ENCODE measurements around the gene SLC27A5. TPM values are rescaled to one million over a fixed set of nuclear protein-coding genes. Genes with fewer than 3 reads are reported as not detected.

Gene SLC27A5
- total RNA-seq, 1 experiment from 2014 or later = 17.1 TPM

DNA sequence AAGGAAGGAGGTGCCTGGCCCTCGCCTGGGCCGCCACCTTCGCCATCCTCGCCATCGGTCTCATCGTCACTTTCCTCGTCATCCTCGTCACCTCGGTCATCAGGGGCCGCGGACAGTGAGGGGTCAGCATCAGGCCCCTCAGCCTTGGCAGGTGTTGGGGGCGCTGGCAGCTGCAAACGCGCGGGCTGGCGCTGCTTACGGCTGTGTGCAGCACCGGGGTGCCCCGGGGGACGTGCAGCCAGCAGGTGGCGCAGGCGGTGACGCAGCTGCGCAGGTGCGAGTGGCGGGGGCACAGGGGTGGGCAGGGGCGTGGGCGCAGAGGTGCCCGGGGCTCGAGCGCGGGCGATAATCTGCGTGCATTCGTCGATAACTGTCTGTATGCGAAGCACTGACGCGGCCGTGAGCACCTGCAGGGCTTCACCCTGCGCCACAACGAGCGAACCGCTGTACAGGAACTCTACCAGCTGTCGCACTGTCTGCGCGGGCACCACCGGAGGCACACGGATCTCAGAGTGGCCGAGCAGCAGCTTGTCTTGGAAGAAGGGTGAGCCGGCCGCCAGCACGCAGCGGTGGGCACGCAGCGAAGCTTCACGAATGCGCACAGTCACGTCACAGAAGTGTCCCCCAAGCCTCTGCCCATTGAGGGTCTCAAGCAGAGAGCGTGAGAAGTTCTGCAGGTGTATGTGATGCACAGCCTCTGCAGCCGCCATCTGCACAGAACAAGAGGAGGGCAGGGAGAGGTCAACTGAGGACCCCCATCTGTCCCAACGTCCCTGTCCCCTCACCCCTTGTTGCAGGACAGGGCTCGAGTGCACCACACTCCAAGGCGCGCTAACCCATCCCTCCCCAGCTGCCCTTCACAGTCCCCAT, 5.4 kb upstream of the SLC27A5 start:
- H3K27me3 ChIP-seq (ENCODE audit: insufficient read depth, low read length) = no peaks in the 10 kb centered on the region
- no peak overlapping the region for H3K9ac ChIP-seq (ENCODE audit: extremely low read depth, insufficient read length, low read length)
- H3K23me2 ChIP-seq (ENCODE audit: insufficient read length, low read depth, low read length, poor library complexity, severe bottlenecking) = peaks cover 23% of the 10 kb centered on the region
- H3K56ac ChIP-seq (ENCODE audit: insufficient read length, low read depth, low read length) = no peak overlapping the region
- no peak overlapping the region for H2AK5ac ChIP-seq (ENCODE audit: insufficient read length, low read length)
- no peak overlapping the region for H2AFZ ChIP-seq (ENCODE audit: low read length)
- Mint-ChIP-seq H3K36me3 (ENCODE audit: insufficient read depth in 1 of 3, low read depth in 3 of 3) (peaks cover 9 to 19% (median 13%) of the 10 kb centered on the region in 3 experiments), H3K27ac (no peak overlapping the region), H3K27me3 (ENCODE audit: low read depth) (peaks cover under 1% of the 10 kb centered on the region; the same call in 1 of the 2 replicates), H3K9me3 (peaks cover 0 to 3% of the 10 kb centered on the region in 2 experiments; a peak in 1 of 5 replicates), H3K4me3 (peak overlapping the region in 1 of 2 experiments; percentile 40; a peak in 1 of 5 replicates), H3K4me1 (peaks cover 41 to 42% of the 10 kb centered on the region in 2 experiments)
- H3K9me3 ChIP-seq (ENCODE audit: control insufficient read depth, low read depth, low read length) = no peaks in the 10 kb centered on the region
- no peak overlapping the region for H4K8ac ChIP-seq (replicated peaks; ENCODE audit: insufficient read length, low read depth, low read length)
- H4K20me1 ChIP-seq (ENCODE audit: control insufficient read depth, insufficient read depth, insufficient read length) = no peaks in the 10 kb centered on the region
- H3K27ac ChIP-seq (ENCODE audit: insufficient read length, low read depth, low read length) = no peak overlapping the region
- no peak overlapping the region for H2BK15ac ChIP-seq (ENCODE audit: low read depth, low read length)
- H3K23ac ChIP-seq (ENCODE audit: insufficient read length, low read depth, low read length) = no peak overlapping the region
- H4K5ac ChIP-seq (ENCODE audit: insufficient read length, low read depth, low read length) = no peak overlapping the region
- H2BK5ac ChIP-seq (ENCODE audit: insufficient read length, low read length) = no peak overlapping the region
- H3K18ac ChIP-seq (ENCODE audit: insufficient read length, low read depth, low read length) = no peak overlapping the region
- no CpG with 5 or more reads among the region's 65 CpGs for WGBS (ENCODE audit: extremely low coverage, insufficient read length, low lambda C conversion rate)
- TF ChIP-seq, protein P1, sequence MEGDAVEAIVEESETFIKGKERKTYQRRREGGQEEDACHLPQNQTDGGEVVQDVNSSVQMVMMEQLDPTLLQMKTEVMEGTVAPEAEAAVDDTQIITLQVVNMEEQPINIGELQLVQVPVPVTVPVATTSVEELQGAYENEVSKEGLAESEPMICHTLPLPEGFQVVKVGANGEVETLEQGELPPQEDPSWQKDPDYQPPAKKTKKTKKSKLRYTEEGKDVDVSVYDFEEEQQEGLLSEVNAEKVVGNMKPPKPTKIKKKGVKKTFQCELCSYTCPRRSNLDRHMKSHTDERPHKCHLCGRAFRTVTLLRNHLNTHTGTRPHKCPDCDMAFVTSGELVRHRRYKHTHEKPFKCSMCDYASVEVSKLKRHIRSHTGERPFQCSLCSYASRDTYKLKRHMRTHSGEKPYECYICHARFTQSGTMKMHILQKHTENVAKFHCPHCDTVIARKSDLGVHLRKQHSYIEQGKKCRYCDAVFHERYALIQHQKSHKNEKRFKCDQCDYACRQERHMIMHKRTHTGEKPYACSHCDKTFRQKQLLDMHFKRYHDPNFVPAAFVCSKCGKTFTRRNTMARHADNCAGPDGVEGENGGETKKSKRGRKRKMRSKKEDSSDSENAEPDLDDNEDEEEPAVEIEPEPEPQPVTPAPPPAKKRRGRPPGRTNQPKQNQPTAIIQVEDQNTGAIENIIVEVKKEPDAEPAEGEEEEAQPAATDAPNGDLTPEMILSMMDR (conservative IDR thresholded peaks at IDR 0.05) = peak; percentile 37; the same call in 2 of the 3 replicates
- H3K79me1 ChIP-seq (ENCODE audit: insufficient read depth, low read depth, low read length, poor library complexity, severe bottlenecking) = no peaks in the 10 kb centered on the region
- no peak overlapping the region for H3K14ac ChIP-seq (ENCODE audit: insufficient read depth, low read length)
- no peaks in the 10 kb centered on the region; the same call in 1 of the 2 replicates for H3K4me1 ChIP-seq (ENCODE audit: insufficient read depth, low read length)
- H2BK20ac ChIP-seq (ENCODE audit: low read depth, low read length, poor library complexity, severe bottlenecking) = no peak overlapping the region
- DNase-seq = peak; percentile 26
- peaks cover 2% of the 10 kb centered on the region; the same call in 1 of the 2 replicates for H3K79me2 ChIP-seq (ENCODE audit: insufficient read depth, low read length)
- no peak overlapping the region for H2BK120ac ChIP-seq (ENCODE audit: low read depth, low read length, poor library complexity, severe bottlenecking)
- H3T11ph ChIP-seq (ENCODE audit: low read length) = no peak overlapping the region
- H2BK12ac ChIP-seq (ENCODE audit: insufficient read length, low read depth, low read length) = no peak overlapping the region
- H3K4me2 ChIP-seq (ENCODE audit: insufficient read depth, insufficient read length, low read length) = no peak overlapping the region
- no peak overlapping the region for H4K91ac ChIP-seq (ENCODE audit: insufficient read length, low read depth, low read length)
- H3K4ac ChIP-seq (ENCODE audit: low read depth, low read length) = no peak overlapping the region
